GM12875 (cell line): ENCODE measurements around the gene AGAP1.

Experiments
- H3K4me3 ChIP-seq: one replicate; pipeline ENCODE4 v1.5.1; 2011; ENCODE audit warnings: low read depth, low read length, control low read depth
- CTCF ChIP-seq: IDR thresholded peaks from 2 replicates; pipeline ENCODE4 v1.5.1; 2011; ENCODE audit warnings: low read depth, mild to moderate bottlenecking, control low read depth, inconsistent platforms, low read length, moderate library complexity, borderline replicate concordance; ENCODE audit not compliant: insufficient read depth

AGAP1 gene

GRCh38 chr2:235485362-235485761 lies 8.5 kb upstream of the AGAP1 start:
- H3K4me3 ChIP-seq, result no peak overlapping the region
- no peak for TF ChIP-seq CTCF

GRCh38 chr2:235486729-235487128 lies 7.1 kb upstream of the AGAP1 start:
- TF ChIP-seq CTCF, result no peak
- no peak overlapping the region for H3K4me3 ChIP-seq

GRCh38 chr2:235489897-235490296 lies 3.9 kb upstream of the AGAP1 start:
- TF ChIP-seq CTCF, result no peak
- H3K4me3 ChIP-seq, result no peak overlapping the region

GRCh38 chr2:235492850-235493344 lies 946 bp upstream of the AGAP1 start:
- H3K4me3 ChIP-seq, result no peak overlapping the region
- no peak for TF ChIP-seq CTCF

- H3K4me3 ChIP-seq, result no peak overlapping the region
- TF ChIP-seq CTCF, result no peak
Measured at GRCh38 chr2:235493402-235493774, 455 bp upstream of the AGAP1 start.

GRCh38 chr2:235494716-235495372 lies 1.0 kb downstream of the AGAP1 start:
- TF ChIP-seq CTCF, result no peak
- no peak overlapping the region for H3K4me3 ChIP-seq
